Stomach (tissue), 9 donors: ENCODE measurements around the gene SPTSSA. TPM values are rescaled to one million over a fixed set of nuclear protein-coding genes. Genes with fewer than 3 reads are reported as not detected.

ENCODE experiments used
- DNase-seq, 2 donors: peaks; one replicate each; pipeline versions ENCODE4 v3.0.0 to v3.0.0-alpha.2; 2013 to 2019
- H3K27ac ChIP-seq, 5 donors: fragments of 200-600 bp in 4 of 5; sonication (generic) in 4 of 5; one replicate each; pipeline ENCODE4 v1.5.1; 2013 to 2019; ENCODE audit warnings: mild to moderate bottlenecking in 1 of 5, moderate library complexity in 1 of 5
- H3K27me3 ChIP-seq, 3 donors: fragments of 200-600 bp; sonication (generic); one replicate each; pipeline ENCODE4 v1.5.1; 2017 to 2019; ENCODE audit warnings: mixed run types in 1 of 3
- H3K36me3 ChIP-seq, 4 donors: fragments of 200-600 bp; sonication (generic); 1 replicate in 3 of 4; 2 replicates in 1 of 4; pipeline ENCODE4 v1.5.1; 2016 to 2019
- H3K4me1 ChIP-seq, 4 donors: fragments of 200-600 bp; sonication (generic); one replicate each; pipeline ENCODE4 v1.5.1; 2016 to 2019
- H3K4me3 ChIP-seq, 4 donors: fragments of 200-600 bp; sonication (generic) in 3 of 4; one replicate each; pipeline ENCODE4 v1.5.1; 2016 to 2019; ENCODE audit warnings: mild to moderate bottlenecking in 1 of 4
- H3K9me3 ChIP-seq, 4 donors: fragments of 200-600 bp; sonication (generic); one replicate each; pipeline ENCODE4 v1.5.1; 2016 to 2019
- EP300 ChIP-seq: sonication (generic); formaldehyde crosslinking; IDR thresholded peaks from one replicate; pipeline ENCODE4 v1.6.1; 2017; ENCODE audit warnings: antibody characterized with exemption
- POLR2A ChIP-seq, 4 donors: fragments of 450-650 bp; IDR thresholded peaks; one replicate each; pipeline ENCODE4 v1.6.1; 2016; ENCODE audit warnings: antibody characterized with exemption in 4 of 4, control low read depth in 2 of 4, mild to moderate bottlenecking in 1 of 4, moderate library complexity in 1 of 4
- POLR2AphosphoS5 ChIP-seq, 3 donors: sonication (generic); formaldehyde crosslinking; IDR thresholded peaks; one replicate each; pipeline ENCODE4 v1.6.1; 2016; ENCODE audit warnings: antibody characterized with exemption in 3 of 3
- WGBS, 5 donors: extraction: QIAGEN DNeasy Blood & Tissue Kit in 3 of 5; methylation state at CpG; one replicate each; pipeline versions ENCODE4 v1.1.5 to v1.1.7; 2013 to 2018; 5-methylcytosine and 5-hydroxymethylcytosine counted together
- intact Hi-C: fragments of 100-400 bp; cut with DNase I; formaldehyde crosslinking; loops from one replicate; pipeline ENCODE4 v1.15.1; 2023; ENCODE audit warnings: low total_unique reads
- polyA plus RNA-seq, 3 donors: library from polyadenylated mRNA; stranded (reverse); fragments of 200-250 nt; gene quantifications; one replicate each; pipeline ENCODE4 v1.2.3, GENCODE V29; 2013
- total RNA-seq, 5 donors: library from RNA; depleted of rRNA; stranded (reverse); fragments of >200 nt; gene quantifications; one replicate each; pipeline versions ENCODE4 v1.1.0 to v1.2.3, GENCODE V29; 2014 to 2016
- TF ChIP-seq, protein P1 (sequence below), 7 experiments: fragments of 450-650 bp in 4 of 7; fragments of 200-600 bp in 3 of 7; sonication (generic) in 3 of 7; IDR thresholded peaks; one replicate each; pipeline ENCODE4 v1.5.1; 2016 to 2019; ENCODE audit warnings: antibody characterized with exemption in 7 of 7, control low read depth in 2 of 7, mild to moderate bottlenecking in 1 of 7
- donor health status: healthy with polysubstance abuse.
- donor health status: Bipolar disorder and iron deficiency.
- donor health status: healthy.

Gene SPTSSA
- total and polyA plus RNA-seq, 8 donors: 0.29 to 36.0 (median 21.7) TPM

DNA sequence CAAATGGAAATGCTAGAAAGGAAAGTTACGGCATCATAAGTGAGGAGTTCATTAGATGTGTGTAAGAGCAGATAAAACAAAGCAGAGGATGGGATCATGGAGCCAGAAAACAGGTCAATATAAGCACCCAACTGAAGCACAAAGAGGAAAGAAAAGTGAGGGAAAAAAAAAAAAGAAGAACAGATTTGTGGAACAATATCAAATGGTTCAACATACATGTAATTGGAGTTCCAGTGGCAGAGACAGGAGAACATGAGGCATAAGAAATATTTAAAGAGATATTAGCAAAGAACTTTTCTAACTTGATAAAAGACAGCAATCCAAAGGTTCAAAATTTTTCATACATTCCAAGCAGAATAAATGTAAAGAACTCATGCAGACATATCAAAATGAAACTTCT is 54.1 kb downstream of the SPTSSA start:
- Histone ChIP-seq H3K9me3 (peaks cover 0 to 23% (median 13%) of the 10 kb centered on the region in 4 donors), H3K36me3 (no peaks in the 10 kb centered on the region), H3K4me1 (no peaks in the 10 kb centered on the region), H3K27ac (no peak overlapping the region), H3K27me3 (no peaks in the 10 kb centered on the region), H3K4me3 (no peak overlapping the region)
- intact Hi-C loops: no loop called here
- 92 to 97% (median 96%) methylated on average over 1 of the region's 1 CpG for WGBS, 5 donors
- TF ChIP-seq EP300 (no peak), POLR2A (IDR thresholded peaks at IDR 0.05) (no peak), POLR2AphosphoS5 (IDR thresholded peaks at IDR 0.05) (no peak)
- TF ChIP-seq, protein P1, sequence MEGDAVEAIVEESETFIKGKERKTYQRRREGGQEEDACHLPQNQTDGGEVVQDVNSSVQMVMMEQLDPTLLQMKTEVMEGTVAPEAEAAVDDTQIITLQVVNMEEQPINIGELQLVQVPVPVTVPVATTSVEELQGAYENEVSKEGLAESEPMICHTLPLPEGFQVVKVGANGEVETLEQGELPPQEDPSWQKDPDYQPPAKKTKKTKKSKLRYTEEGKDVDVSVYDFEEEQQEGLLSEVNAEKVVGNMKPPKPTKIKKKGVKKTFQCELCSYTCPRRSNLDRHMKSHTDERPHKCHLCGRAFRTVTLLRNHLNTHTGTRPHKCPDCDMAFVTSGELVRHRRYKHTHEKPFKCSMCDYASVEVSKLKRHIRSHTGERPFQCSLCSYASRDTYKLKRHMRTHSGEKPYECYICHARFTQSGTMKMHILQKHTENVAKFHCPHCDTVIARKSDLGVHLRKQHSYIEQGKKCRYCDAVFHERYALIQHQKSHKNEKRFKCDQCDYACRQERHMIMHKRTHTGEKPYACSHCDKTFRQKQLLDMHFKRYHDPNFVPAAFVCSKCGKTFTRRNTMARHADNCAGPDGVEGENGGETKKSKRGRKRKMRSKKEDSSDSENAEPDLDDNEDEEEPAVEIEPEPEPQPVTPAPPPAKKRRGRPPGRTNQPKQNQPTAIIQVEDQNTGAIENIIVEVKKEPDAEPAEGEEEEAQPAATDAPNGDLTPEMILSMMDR (IDR thresholded peaks at IDR 0.05): no peak
- DNase-seq: no peak

DNA sequence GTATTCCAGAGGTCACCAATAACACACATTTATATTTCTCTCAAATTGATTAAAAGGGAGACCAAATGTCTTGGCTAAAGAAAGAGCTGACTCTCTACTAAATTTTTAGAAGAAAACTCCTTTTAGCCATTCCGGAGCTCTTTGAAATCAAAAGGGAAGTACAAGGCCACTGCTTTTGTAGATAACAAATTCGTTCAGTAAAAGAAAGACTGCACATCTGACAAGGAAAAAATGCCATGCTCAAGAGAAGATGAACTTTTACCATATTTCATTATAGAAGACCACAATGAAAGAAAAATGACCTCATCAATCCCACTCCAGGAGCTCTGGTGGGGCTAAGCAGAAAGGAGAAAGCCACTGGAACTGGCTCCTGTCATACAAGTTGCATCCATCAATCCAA is 57.6 kb downstream of the SPTSSA start:
- DNase-seq: no peak
- Histone ChIP-seq H3K9me3 (peaks cover 0 to 4% (median 2%) of the 10 kb centered on the region in 4 donors), H3K4me3 (no peak overlapping the region), H3K36me3 (no peaks in the 10 kb centered on the region), H3K4me1 (no peaks in the 10 kb centered on the region), H3K27ac (no peak overlapping the region), H3K27me3 (no peaks in the 10 kb centered on the region)
- 41 to 64% (median 54%) methylated on average over 2 of the region's 2 CpGs for WGBS, 5 donors
- intact Hi-C loops: no loop called here
- TF ChIP-seq EP300: no peak
- TF ChIP-seq POLR2AphosphoS5 (IDR thresholded peaks at IDR 0.05): no peak
- no peak for TF ChIP-seq POLR2A (IDR thresholded peaks at IDR 0.05)
- TF ChIP-seq, protein P1 (IDR thresholded peaks at IDR 0.05): no peak

DNA sequence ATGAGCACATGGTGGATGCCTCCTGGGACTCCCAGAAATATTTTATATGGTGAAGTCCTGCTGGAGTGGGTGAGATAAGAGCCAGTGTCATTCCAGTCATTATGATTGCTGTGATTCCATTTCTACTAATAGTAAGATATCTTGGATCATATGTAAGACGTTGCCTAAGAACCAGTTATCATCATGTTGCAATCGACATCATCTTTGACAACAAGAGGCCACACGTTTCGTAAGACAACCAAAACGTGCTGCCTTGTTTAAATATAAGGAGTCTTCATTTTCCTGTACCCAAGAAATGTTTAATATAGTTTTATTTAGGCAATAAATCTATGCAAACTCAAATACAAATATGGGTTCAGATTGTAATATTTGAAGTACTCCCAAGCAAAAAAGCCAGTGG is 58.4 kb downstream of the SPTSSA start:
- DNase-seq: no peak
- intact Hi-C loops: no loop called here
- TF ChIP-seq, protein P1 (IDR thresholded peaks at IDR 0.05): no peak
- TF ChIP-seq POLR2AphosphoS5 (IDR thresholded peaks at IDR 0.05): no peak
- TF ChIP-seq EP300: no peak
- no peak for TF ChIP-seq POLR2A (IDR thresholded peaks at IDR 0.05)
- no peak overlapping the region for H3K27ac ChIP-seq
- no peaks in the 10 kb centered on the region for H3K4me1 ChIP-seq
- 54 to 72% (median 67%) methylated on average over 5 of the region's 5 CpGs for WGBS, 5 donors
- H3K9me3 ChIP-seq: peaks cover 0 to 4% (median 0%) of the 10 kb centered on the region in 4 donors
- no peaks in the 10 kb centered on the region for H3K27me3 ChIP-seq
- no peaks in the 10 kb centered on the region for H3K36me3 ChIP-seq
- H3K4me3 ChIP-seq: no peak overlapping the region

DNA sequence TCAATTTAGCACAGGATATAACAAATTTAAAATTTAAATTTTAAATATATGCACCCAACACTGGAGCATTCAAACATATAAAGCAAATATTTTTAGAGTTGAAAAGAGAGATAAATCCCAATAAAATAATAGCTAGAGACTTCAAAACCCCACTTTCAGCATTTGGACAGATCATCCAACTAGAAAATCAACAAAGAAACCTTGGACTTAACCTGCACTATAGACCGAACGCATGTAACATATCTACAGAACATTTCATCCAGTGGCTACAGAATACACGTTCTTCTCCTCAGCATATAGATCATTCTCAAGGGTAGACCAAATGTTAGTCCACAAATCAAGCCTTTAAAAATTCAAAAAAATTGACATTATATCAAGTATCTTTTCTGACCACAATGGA is 64.0 kb downstream of the SPTSSA start:
- DNase-seq: no peak
- H3K4me1 ChIP-seq: no peaks in the 10 kb centered on the region
- WGBS, 5 donors: 44 to 58% (median 52%) methylated on average over 3 of the region's 3 CpGs
- no peaks in the 10 kb centered on the region for H3K9me3 ChIP-seq
- intact Hi-C loops: no loop called here
- H3K27me3 ChIP-seq: no peaks in the 10 kb centered on the region
- TF ChIP-seq POLR2AphosphoS5 (IDR thresholded peaks at IDR 0.05): no peak
- no peak for TF ChIP-seq POLR2A (IDR thresholded peaks at IDR 0.05)
- no peak for TF ChIP-seq EP300
- TF ChIP-seq, protein P1 (IDR thresholded peaks at IDR 0.05): no peak
- no peaks in the 10 kb centered on the region for H3K36me3 ChIP-seq
- H3K27ac ChIP-seq: no peak overlapping the region
- no peak overlapping the region for H3K4me3 ChIP-seq
